ENCODE results near the gene TECR. TPM values are rescaled to one million over a fixed set of nuclear protein-coding genes. Genes with fewer than 3 reads are reported as not detected.
"Not testable (repeated sequence)": the region's sequence is repeated elsewhere in the genome, so short reads cannot be mapped to it uniquely, and the experiment has no call there.

TECR gene
- total RNA-seq, 1 experiment from 2014 or later = 164 TPM

- Histone ChIP-seq H3K14ac (ENCODE audit: insufficient read depth, low read length) (no peak overlapping the region), H3K4ac (ENCODE audit: low read depth, low read length) (no peak overlapping the region), H3K79me2 (ENCODE audit: insufficient read depth, low read length) (peaks cover 5% of the 10 kb centered on the region; the same call in 1 of the 2 replicates), H4K5ac (ENCODE audit: insufficient read length, low read depth, low read length) (no peak overlapping the region), H3K4me2 (ENCODE audit: insufficient read depth, insufficient read length, low read length) (no peak overlapping the region), H2AK5ac (ENCODE audit: insufficient read length, low read length) (no peak overlapping the region), H2BK15ac (ENCODE audit: low read depth, low read length) (no peak overlapping the region), H2BK12ac (ENCODE audit: insufficient read length, low read depth, low read length) (no peak overlapping the region), H3K27ac (ENCODE audit: insufficient read length, low read depth, low read length) (no peak overlapping the region), H3K23ac (ENCODE audit: insufficient read length, low read depth, low read length) (no peak overlapping the region), H3K4me1 (ENCODE audit: insufficient read depth, low read length) (no peaks in the 10 kb centered on the region; the same call in 1 of the 2 replicates), H3K18ac (ENCODE audit: insufficient read length, low read depth, low read length) (no peak overlapping the region), H2AFZ (ENCODE audit: low read length) (no peak overlapping the region), H3K56ac (ENCODE audit: insufficient read length, low read depth, low read length) (no peak overlapping the region), H4K91ac (ENCODE audit: insufficient read length, low read depth, low read length) (no peak overlapping the region), H2BK20ac (ENCODE audit: low read depth, low read length, poor library complexity, severe bottlenecking) (no peak overlapping the region), H3T11ph (ENCODE audit: low read length) (no peak overlapping the region), H2BK5ac (ENCODE audit: insufficient read length, low read length) (no peak overlapping the region), H2BK120ac (ENCODE audit: low read depth, low read length, poor library complexity, severe bottlenecking) (no peak overlapping the region), H3K23me2 (ENCODE audit: insufficient read length, low read depth, low read length, poor library complexity, severe bottlenecking) (peaks cover 3% of the 10 kb centered on the region), H3K79me1 (ENCODE audit: insufficient read depth, low read depth, low read length, poor library complexity, severe bottlenecking) (no peaks in the 10 kb centered on the region), H3K27me3 (ENCODE audit: insufficient read depth, low read length) (no peaks in the 10 kb centered on the region), H4K8ac (replicated peaks; ENCODE audit: insufficient read length, low read depth, low read length) (no peak overlapping the region), H4K20me1 (ENCODE audit: control insufficient read depth, insufficient read depth, insufficient read length) (no peaks in the 10 kb centered on the region), H3K9me3 (ENCODE audit: control insufficient read depth, low read depth, low read length) (no peaks in the 10 kb centered on the region), H3K9ac (ENCODE audit: extremely low read depth, insufficient read length, low read length) (no peak overlapping the region)
- Mint-ChIP-seq H3K4me3 (no peak overlapping the region), H3K36me3 (ENCODE audit: insufficient read depth in 1 of 3, low read depth in 3 of 3) (peaks cover 0 to 7% (median 5%) of the 10 kb centered on the region in 3 experiments; a peak in 2 of 7 replicates), H3K9me3 (no peaks in the 10 kb centered on the region; a peak in 1 of 5 replicates), H3K4me1 (peaks cover 9 to 14% of the 10 kb centered on the region in 2 experiments), H3K27me3 (ENCODE audit: low read depth) (no peaks in the 10 kb centered on the region), H3K27ac (peak overlapping the region; percentile 41 to 85 (median 53); a peak in 4 of 7 replicates)
- DNase-seq = no peak
- TF ChIP-seq CTCF (conservative IDR thresholded peaks at IDR 0.05) = no peak
- no CpG with 5 or more reads among the region's 19 CpGs for WGBS (ENCODE audit: extremely low coverage, insufficient read length, low lambda C conversion rate)
Observed at GRCh38 chr19:14540741-14541525, 11.5 kb downstream of the TECR start.

GRCh38 chr19:14541979-14542378, 12.6 kb downstream of the TECR start:
- not testable (repeated sequence) for H4K8ac ChIP-seq (replicated peaks; ENCODE audit: insufficient read length, low read depth, low read length); H3K27ac ChIP-seq (ENCODE audit: insufficient read length, low read depth, low read length); H2BK12ac ChIP-seq (ENCODE audit: insufficient read length, low read depth, low read length); H4K20me1 ChIP-seq (ENCODE audit: control insufficient read depth, insufficient read depth, insufficient read length); H3K79me2 ChIP-seq (ENCODE audit: insufficient read depth, low read length); H2AFZ ChIP-seq (ENCODE audit: low read length); H3K4me3 Mint-ChIP-seq; H3K4me2 ChIP-seq (ENCODE audit: insufficient read depth, insufficient read length, low read length); H3K79me1 ChIP-seq (ENCODE audit: insufficient read depth, low read depth, low read length, poor library complexity, severe bottlenecking); H3K9me3 ChIP-seq (ENCODE audit: control insufficient read depth, low read depth, low read length); H3K4ac ChIP-seq (ENCODE audit: low read depth, low read length); H4K5ac ChIP-seq (ENCODE audit: insufficient read length, low read depth, low read length); DNase-seq; H2BK120ac ChIP-seq (ENCODE audit: low read depth, low read length, poor library complexity, severe bottlenecking); H3K27me3 Mint-ChIP-seq (ENCODE audit: low read depth); H3K27ac Mint-ChIP-seq; H3K23ac ChIP-seq (ENCODE audit: insufficient read length, low read depth, low read length); H3K14ac ChIP-seq (ENCODE audit: insufficient read depth, low read length); H3K9me3 Mint-ChIP-seq; H3K36me3 Mint-ChIP-seq (ENCODE audit: insufficient read depth in 1 of 3, low read depth in 3 of 3); H2AK5ac ChIP-seq (ENCODE audit: insufficient read length, low read length); H3K4me1 ChIP-seq (ENCODE audit: insufficient read depth, low read length); H3K18ac ChIP-seq (ENCODE audit: insufficient read length, low read depth, low read length); H3K27me3 ChIP-seq (ENCODE audit: insufficient read depth, low read length); H3K56ac ChIP-seq (ENCODE audit: insufficient read length, low read depth, low read length); H3K9ac ChIP-seq (ENCODE audit: extremely low read depth, insufficient read length, low read length); H2BK20ac ChIP-seq (ENCODE audit: low read depth, low read length, poor library complexity, severe bottlenecking); H3K23me2 ChIP-seq (ENCODE audit: insufficient read length, low read depth, low read length, poor library complexity, severe bottlenecking); H4K91ac ChIP-seq (ENCODE audit: insufficient read length, low read depth, low read length); H2BK5ac ChIP-seq (ENCODE audit: insufficient read length, low read length); H2BK15ac ChIP-seq (ENCODE audit: low read depth, low read length); H3T11ph ChIP-seq (ENCODE audit: low read length)
- WGBS (ENCODE audit: extremely low coverage, insufficient read length, low lambda C conversion rate) = no CpG with 5 or more reads among the region's 5 CpGs
- peaks cover 7 to 11% of the 10 kb centered on the region in 2 experiments for H3K4me1 Mint-ChIP-seq

Data from H9 (cell line).